Colon (tissue), 2 donors: Measurements from ENCODE around the gene MACROH2A1.

Experiments used
- FAIRE-seq: peaks from 2 replicates; lab custom pipeline; 2012; peaks lifted over from hg19 to GRCh38; lab: Jason Lieb, UNC
- donor health status: control.
- donor health status: control.

Gene MACROH2A1

DNA sequence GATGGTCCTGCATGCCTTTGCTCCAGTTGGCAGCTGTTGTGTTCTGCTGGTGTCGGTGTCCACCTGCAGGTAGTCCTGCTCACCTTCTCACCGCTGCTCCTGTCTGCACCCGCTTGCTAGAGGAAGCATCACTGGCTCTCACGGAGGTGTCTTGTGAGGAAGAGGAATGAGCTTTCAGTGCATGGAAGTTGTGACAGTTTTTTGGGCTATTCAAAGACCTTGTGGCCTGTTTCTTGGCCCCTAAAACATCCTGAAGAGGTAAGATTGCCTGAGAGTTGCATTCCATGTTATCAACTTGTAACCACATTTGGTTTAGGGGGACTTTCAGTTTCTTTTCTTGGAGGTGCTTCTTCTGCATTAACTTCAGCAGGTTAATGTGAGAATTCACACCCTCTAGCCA lies 85.6 kb downstream of the MACROH2A1 start:
- FAIRE-seq: no peak

DNA sequence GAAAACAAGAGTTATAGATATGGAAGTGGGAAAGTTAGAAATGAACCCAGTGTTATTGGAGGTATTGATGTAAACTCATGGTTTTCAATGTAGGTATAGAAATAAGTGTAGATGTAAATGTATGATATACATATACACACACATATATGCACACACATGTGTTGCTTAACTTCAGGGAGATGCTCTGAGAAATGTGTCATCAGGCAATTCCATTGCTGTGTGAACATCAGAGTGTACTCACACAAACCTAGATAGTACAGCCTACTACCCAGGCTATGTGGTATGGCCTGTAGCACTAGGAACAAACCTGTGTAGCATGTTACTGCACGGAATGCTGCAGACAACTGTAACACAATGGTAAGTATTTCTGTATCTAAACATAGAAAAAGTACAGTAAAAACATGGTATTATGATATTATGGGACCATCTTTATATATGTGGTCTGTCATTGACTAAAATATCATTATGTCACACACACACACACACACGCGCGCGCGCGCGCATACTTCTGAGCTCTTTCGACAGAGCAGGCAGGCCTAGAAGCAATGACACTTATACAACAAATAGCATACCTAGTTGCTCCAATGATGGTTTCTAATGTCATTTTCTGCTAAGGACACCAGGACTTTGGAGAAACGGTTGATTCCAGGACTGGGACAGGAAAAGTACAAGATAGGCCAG lies 86.6 kb downstream of the MACROH2A1 start:
- FAIRE-seq: no peak

DNA sequence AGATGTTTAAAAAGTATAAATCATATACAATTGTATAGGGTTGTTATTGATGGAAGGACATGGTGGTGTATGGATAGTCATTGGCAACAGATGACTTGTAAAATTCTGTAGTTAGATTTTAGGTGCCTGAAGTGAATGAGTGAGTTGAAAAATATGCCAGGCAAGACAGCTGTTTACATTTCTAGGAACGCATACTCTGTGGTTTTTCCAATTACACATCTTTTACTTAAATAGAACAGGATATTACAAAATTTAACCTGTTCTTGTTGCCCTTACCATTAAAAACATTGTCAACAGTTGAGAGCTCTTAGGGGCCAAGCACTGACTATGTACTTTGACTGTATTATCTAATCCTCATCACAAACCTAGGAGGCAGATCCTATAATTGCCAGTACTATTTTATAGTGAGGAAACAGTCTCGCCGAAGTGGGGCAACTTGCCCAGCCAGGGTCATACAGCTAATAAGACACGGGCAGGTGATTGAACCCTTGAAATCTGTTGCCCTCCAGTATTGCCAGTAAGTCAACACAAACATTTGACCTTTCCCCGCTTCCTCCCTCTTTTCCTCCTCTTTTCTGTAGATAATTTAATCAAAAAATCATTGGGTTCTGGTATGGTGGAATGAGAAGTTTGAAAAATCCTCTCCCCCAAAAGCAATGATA lies 88.6 kb downstream of the MACROH2A1 start:
- no peak for FAIRE-seq

DNA sequence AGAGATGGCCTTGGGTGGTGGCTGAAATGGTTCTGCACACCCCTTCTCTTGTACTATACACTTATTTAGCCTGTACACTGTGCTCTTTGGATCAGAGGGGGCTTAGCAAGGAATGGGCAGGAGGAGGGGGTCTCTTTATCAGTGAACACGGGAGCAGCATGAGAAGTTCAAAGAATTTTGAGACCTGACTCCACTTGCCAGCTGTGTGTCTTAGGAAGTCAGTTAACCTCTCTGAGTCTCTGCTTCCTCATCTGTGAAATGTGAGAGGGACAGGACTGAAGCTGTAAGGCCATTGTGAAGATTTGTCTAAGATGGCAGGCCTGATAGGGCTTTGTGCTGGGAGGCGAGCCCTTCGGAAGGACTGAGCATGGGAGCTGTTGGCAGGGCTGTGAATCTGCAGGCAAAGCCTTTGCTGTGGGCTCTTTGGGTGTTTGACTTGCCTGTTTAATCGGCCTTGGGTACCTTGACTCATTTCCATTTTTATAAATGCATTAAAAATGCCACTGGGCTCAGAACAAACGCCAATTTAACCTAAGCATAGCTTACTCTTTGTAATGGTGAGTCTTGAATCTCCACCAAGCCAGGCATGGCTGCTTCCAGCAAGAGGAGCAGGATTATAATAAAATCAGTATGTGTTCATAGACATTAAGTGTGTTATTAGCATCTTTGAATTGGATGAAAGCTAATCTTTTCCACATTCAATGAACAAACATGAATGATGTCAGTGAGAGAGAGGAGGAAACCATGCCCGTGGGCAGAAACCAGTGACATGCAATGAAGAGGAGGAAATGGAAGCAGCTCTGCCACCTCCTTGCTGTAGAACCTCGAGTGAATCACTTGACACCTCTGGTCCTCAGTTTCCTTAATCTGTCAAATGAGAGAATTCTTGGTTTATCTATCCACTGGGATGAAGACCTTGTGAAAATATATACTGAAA lies 89.4 kb downstream of the MACROH2A1 start:
- FAIRE-seq: no peak

DNA sequence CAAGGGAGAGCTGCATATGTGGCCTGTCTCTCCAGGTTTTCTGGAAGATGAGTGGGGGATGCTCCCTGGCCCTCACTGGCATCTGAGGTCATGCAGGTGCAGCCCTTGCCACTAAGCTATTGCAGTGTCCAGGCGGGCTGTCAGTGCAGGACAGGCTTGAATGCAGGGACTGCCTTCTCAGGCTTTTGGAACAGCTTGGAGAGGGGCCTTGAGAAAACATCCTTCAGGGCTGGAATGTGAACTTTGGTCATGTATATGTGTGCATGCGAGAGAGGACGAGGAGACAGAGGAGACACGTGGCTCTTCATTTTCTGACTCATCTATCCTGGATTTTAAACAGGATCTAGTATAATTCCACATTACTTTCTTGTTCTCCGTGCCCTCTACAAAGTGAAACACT lies 90.3 kb downstream of the MACROH2A1 start:
- no peak for FAIRE-seq

DNA sequence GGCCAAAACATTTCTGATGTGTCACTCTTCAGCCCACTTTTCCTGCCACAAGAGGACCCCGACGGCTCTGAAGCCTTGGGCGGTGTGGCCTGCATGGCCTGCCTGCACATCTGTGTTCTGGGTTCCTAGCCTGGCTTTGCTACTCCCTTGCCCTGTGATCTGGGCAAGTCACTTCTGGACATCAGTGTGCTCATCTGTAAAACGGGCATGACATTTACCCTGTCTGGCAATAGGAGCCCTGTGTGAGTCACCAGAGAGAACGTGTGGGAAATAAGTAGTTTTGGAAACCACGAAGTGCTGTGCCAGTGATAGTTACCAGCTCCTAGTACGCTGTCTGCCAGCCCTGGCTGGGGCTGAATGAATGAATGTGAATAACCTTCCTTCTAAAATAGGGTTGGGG lies 90.8 kb downstream of the MACROH2A1 start:
- FAIRE-seq: no peak

DNA sequence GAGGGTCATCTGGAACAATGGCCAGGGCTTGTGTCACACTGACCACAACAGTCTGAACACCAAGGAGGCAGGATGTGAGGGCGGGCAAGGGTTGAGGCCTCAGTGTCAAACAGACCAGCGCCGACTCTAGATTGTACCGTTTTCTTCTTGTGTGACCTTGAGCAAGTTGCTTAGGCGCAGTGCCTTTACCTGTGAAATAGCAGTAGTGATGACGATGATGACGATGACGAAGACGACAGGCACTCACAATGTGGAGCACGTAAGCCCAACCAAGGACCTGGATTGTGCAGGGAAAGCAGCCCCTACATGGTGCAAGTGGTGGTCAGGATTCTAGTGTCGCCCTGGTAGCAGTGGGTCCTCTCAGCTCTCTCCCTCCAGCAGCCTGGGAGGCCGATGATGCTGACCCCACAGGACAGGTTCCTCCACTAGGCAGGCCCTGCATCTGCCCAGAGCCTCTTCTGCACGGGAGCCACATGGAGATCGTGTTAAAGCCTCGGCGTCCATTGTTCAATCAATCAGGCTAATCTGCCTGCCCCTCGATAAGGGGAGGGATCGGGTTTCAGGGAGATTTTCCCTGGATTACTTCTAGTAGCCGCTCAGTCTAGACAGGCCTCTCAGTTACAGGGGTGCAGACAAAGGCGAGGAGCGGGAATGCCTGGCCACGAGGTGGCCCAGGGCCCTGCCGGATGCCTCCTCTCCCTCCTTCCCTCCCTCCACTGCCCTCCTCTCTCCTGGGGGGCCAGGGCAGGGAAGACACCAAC lies 91.7 kb downstream of the MACROH2A1 start:
- FAIRE-seq: no peak

DNA sequence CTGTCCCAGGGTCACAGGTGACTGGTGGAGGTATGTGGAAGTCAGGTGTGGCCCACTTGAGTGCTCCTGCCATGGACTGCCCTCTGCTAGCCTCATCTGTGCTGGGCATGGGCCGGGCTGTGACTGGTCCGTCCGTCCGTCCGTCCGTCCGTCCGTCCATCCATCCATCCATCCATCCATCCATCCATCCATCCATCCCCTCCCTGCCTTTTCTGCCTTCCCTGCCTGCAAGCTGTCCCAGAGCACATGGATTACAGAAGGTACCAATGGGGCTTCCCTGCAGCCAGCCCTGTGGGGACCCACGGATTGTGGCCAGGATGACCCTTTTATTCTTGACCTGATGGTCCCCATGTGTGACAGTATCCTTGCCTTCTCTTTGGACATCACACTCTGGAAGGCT lies 92.5 kb downstream of the MACROH2A1 start:
- no peak for FAIRE-seq

DNA sequence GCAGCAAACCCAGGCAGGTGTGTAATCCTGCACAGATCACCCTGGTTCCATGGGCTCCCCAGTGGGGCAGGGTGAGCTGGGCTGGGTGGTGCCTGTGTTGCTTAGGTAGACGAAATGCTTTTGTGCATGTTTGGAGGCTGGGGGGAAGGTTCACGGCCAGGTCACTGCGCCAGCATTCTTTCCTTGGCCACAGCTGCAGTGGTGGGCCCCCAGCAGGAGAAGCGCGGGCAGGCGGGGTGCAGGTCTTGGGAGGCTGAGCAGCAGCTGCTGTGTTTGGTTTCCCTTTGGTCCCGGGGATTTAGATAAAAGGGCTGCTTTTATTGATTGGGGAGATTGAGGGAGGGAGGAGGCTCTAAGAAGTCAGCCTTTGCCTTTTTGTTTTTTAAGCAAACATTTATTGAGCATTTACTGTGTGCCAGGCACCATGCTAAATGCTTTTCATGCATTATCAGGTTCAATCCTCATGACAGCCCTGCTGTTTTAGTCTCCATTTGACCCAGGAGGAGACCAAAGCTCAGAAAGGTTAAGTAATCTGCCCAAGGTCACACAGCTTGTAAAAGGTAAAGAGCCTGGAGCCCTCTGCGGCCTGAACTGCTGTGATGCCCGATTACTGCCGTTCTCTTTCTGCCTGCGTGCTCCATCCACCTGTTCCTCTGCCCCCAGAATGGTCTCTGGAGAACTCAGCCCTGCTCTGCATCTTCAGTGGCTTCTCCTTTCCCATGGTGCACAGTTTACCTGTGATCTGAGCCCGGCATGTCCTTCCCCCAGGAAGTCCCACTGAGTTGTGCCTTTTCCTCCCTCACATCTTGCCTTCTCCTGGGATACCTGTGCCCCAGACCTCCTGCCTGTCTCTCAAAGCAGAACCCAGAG lies 94.4 kb downstream of the MACROH2A1 start:
- FAIRE-seq: no peak

DNA sequence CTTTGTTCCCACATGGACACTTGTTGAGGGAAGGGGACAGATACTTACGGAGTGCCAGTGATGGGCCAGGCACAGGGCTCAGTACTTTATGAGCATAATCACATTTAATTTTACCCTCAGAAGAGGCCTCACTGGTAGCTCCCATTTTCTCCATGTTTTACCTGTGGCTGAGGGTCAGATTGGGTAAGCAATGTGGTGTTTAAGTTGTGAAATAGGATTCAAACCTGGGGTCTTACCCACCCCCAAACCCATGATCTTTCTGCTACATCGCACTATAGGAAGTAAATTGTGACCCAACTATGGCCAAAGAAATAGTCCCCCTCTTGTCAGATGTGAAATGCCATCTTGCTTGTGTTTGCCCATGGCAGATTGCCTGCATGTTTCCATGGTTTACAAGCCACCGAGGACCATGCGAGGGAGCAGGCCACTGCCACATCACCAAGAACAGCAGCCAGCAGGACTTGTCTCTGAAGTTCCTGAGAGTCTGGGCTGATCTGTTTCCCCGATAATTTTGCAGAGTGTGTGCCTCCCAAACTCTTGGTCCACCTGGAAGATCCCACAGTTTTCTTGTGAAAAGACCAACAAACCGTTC lies 95.4 kb downstream of the MACROH2A1 start:
- FAIRE-seq: no peak

DNA sequence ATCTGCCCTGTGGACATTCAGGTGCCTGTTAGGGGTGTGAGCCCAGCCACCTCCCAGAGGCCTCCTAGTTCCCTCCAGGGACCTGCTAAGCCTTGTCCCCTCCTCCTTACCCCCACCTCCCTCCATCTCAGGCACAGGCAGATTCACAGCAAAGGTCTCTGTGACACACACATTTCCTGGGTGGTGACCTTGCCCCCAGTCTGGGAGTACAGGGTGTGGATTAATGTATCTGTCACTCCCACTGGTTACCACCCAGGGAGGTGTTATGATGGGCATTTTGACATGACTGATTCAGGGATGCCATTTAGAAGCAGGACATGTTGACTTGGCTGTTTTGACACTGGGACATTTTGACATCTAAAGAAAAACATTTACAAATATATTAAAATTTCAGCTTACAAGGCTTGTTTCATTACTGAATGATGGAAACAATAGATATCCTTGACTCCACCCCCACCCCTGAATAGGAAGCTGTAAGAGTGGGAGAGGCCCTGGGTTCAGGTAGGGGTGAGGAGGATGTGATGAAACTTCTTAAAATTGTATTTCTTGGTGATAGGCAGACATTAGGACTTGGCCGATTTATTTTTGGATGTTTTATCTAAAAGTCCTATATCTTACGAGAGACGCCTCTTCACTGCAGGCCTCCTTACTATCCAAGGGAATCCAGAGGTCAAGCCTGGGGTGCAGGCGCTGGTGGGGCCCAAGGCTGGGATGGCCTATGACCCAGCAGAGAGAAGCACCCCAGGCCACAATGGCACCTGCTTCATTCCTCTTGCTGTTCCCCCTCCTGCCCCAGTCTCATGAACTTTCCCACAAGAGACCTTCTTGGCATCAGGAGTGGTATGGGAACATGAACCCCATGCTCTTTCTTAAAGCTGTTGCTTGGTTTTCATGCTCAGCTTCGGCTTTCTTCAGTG lies 101.9 kb downstream of the MACROH2A1 start:
- FAIRE-seq: no peak

DNA sequence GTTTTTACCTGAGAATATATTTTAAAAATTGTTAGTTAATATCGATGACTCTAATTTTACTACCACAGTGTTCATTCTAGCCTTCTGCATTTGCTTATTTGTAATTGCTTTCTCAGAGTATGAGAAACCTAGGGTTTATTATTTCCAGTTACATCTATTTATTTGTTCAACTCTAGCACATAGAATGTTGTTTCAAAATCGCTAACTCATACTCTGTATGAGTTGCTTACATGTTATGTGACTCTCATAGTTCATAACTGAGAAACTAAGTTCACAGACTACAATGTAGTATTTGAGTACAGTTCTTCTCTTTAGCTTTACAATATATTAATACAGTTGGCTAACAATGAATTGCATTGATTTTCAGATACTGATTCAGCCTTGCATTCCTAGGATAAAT lies 103.2 kb downstream of the MACROH2A1 start:
- FAIRE-seq: no peak

DNA sequence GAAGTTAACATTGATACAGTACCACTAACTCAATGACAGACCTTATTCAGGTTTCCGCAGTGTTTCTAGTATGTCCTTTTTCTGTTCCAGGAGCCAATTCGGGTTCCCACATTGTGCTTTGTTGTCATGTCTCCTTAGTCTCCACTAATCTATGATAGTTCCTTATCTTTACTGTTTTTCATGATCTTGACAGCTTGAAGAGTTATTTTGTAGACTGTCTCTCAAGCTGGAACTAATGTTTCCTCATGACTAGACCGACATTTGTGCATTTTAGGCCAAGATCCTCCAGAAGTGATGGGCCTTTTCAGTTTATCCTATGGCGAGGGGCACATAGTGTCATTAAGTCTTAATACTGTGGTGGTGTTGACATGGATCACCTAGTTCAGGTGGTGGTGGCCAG lies 104.2 kb downstream of the MACROH2A1 start:
- no peak for FAIRE-seq

DNA sequence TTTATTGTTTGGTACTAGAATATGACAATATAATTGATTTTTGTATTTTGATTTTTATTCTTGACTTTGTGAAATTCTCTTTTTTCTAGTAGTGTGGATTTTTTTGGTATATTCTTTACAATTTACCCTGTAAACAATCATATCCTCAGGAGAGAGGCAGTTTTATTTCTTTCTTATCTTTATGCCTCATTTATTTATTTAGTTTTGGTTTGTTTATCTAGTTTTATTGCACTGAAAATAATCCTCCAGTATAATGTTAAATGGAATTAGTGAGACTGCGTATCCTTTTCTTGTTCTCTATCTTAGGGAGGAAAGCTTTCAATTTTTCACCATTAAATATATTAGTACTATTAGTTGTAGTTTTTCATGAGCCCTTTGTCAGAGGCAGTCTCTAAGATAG lies 109.4 kb downstream of the MACROH2A1 start:
- FAIRE-seq: peak; percentile 68

DNA sequence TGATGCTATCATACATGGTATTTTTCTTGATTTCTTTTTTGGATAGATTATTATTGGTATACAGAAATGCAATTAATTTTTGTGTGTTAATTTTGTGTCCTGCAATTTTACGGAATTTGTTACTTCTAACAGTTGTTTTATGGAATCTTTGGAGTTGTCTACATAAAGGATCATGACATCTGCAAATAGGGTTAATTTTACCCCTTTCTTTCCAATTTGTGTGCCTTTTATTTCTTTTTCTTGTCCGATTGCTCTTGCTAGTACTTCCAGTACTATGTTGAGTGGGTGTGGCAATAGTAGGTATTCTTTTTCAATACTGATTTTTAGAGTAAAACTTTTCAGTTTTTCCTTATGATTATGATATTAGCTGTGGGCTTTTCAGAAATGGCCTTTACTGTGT lies 111.5 kb downstream of the MACROH2A1 start:
- no peak for FAIRE-seq
